NCI-H2029 (cell line): ENCODE measurements around the gene IGSF21.

Experiments
- DNase-seq: peaks from one replicate; lab custom pipeline; 2025; lab: John Stamatoyannopoulos, UW

IGSF21 gene

DNA sequence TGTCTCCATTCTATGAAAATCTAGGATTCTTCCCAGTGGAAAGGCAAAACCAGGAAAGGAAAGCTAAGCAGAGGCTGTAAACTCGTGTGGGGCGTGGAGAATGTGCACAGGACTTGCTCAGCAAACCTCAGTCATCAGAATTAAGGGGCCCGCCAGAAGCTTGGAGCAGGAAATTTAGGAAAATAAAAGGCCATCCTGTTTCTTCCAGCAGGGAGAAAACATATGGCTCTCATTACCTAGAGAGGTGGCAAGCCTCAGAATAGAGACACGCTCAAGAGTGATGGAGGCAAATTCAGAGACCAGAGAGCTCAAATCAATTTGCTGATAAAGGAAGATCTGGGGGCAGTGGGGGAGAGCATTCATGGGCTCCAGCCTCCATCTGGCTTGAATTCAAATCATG is 221.2 kb downstream of the IGSF21 start:
- no peak for DNase-seq

DNA sequence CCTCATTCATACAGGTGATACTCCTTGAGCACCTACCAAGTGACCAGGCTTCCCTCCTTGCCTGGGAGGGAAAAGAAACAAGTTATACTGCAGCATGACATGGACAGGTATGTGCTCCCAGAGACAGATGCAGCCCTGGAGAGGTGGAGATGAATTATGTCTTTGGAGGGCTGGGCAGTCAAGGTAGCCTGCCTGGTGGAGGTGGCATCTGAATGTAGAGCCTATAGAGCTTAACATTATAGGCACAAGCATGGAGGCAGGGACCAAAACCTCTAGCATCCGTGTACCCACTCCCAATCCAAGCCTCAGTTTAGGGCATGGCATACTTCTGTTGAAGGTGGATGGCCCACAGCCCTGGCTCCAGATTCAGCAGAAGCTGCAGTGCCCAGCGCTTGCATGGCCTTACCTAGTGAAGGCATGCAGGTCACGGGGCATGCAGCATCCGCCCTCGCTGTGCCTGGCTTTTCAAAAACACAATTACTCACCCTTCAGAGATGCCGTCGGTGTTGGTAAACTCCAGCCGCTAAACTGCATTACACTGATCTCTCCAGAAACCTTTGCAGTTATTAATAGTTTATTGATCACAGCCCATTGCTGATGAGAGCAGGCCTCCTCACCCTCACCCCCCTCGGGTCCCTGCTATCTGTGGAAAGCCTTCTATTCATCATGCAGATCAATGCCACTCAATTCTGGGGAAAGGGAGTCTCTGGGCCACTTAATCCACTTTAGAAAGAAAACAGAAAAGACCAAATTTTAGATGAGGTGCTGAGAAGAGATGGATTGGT is 222.1 kb downstream of the IGSF21 start:
- DNase-seq = no peak

DNA sequence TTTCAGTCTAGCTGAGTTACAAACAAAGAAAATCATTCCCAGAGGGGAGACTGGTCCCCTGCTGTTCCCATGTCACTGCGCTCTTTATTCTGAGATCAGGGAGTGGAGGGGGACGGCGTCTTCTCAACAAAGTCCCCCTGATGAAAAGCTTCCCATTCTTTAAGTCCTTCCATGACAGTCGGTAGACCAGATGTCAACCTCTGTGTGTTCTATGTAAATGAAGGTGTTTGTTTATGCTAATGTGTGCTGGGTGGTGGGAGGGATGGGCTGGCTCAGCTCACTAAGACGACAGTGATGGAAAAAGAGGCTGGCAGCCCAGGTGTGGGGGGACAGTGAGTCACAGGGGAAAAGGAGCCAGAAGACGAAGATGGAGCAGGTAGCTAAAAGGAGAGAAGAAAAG is 225.0 kb downstream of the IGSF21 start:
- DNase-seq = no peak

GRCh38 chr1:18333220-18333619 is 225.6 kb downstream of the IGSF21 start:
- DNase-seq = no peak

GRCh38 chr1:18336801-18337200 is 229.2 kb downstream of the IGSF21 start:
- no peak for DNase-seq

- no peak for DNase-seq
These were observed 230.2 kb downstream of the IGSF21 start for GRCh38 chr1:18337757-18338156.

DNA sequence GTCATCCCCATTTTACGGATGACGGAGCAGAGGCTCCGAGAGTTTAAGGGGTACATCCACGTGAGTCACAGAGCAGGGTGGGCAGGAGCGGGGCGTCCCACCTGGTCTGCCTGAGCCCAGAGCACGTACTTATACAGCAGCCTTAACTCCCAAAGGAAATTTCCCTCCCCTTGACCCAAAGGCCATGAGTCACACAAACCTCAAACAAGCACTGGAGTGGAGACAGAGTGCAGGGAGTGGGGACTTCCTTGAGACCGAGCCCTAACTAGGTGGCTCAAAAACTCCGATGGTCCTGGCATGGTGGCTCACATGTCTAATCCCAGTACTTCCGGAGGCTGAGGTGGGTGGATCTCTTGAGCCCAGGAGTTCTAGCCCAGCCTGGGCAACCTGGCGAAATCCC is 231.6 kb downstream of the IGSF21 start:
- no peak for DNase-seq

GRCh38 chr1:18340158-18340764 is 232.7 kb downstream of the IGSF21 start:
- no peak for DNase-seq

DNA sequence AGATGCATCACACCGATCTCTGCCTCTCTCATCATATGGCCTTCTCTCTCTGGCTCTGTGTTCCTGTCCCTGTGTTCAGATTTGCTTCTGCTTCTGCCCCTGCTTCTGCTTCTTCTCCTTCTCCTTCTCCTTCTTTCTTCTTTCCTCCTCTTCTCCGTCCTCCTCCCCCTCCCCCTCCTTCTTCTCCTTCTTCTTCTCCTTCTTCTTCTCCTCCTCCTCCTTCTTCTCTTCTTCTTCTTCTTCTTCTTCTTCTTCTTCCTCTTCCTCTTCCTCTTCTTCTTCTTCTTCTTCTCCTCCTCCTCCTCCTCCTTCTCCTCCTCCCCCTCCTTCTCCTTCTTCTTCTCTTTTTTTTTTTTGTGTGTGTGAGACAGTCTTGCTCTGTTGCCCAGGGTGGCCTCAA is 233.2 kb downstream of the IGSF21 start:
- no peak for DNase-seq

DNA sequence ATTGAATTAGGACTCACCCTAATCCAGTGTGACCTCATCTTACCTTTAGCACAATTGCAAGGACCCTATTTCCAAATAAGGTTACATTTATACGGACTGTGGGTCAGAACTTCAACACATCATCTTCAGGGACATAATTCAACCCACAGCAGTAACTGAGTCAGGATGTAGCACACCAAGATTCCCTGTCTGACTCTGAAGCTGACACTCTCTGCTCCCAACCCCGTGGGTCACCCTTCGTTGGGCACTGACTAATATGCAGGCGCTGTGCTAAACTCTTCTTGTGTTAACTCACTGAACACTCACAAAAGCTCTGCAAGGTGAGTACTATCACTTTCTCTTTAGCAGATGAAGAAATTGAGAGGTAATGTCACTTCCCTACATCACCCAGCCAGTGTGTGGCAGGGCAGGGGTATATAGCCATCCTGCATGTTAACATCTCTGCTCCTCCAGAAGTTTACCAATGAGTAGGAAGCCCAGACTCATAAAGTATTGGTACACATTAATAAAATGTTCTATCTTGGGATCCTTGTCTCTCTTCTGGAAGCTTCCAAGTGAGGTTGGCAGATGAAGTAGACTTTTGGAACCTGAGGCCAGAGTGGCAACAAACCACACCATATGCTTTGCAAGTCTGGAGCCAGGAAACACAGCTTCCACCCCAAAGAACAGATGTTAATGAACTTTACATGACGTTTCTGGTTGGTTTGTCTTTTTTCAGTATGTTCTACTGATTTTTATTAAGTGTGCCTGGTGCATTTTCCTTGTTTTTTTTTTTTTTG is 233.9 kb downstream of the IGSF21 start:
- DNase-seq = no peak

- DNase-seq = no peak
These were observed 235.1 kb downstream of the IGSF21 start for GRCh38 chr1:18342744-18343143.

DNA sequence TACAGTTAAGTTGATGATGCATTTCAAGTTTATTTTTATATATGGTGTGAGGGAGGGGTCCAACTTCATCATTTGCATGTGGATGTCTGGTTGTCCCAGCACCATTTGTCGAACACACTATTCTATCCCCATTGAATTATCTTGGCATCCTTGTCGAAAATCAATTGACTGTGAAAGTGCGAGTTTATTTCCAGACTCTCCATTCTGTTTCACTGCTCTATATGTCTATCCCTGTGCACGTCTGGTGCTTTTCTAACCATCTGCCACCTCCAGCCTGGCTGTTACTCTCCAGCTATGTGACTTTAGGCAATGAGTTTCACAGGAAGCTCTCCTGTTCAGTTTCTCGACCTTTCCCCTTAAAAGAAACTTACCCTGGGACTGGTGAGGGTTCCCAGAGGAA is 236.0 kb downstream of the IGSF21 start:
- DNase-seq = no peak

GRCh38 chr1:18344755-18345154 is 237.2 kb downstream of the IGSF21 start:
- no peak for DNase-seq

DNA sequence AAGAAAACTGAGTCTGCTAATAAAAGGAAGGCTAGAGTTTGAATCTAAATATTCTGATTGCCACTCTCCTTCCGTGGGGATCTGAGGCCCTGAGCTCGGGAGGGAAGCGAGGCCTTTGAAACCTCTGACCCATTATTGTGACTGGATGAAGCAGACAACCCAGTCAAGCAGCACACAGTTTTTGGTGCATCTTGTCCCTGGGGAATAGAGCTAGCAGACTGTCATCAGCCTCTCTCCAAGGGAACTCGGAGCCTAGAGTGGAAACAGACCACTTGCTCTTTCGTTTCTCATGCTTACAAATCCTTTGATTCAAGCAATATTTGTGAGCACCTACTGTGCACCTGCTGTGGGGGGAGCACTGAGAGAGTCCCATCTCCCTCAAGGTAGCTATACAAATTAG is 240.0 kb downstream of the IGSF21 start:
- no peak for DNase-seq

DNA sequence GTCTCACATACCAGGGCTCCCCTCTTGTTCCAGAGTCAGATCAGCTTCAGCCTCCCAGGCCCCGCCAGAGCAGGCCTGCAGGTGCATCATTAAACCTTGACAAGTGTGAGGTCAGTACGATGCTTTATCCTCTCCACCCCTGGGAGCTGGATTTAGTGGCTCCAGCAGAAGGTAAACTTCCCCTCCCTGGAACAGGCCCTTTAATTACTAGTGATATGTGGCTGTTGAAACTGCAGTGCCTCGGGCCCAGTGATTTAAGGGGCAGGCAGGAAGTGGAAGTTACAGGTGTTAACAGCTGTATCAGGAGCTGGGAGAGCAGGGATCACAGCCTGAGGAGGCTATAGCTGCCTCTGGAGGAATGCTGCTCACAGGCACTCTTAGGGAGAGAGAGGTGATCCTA is 240.8 kb downstream of the IGSF21 start:
- DNase-seq = no peak

DNA sequence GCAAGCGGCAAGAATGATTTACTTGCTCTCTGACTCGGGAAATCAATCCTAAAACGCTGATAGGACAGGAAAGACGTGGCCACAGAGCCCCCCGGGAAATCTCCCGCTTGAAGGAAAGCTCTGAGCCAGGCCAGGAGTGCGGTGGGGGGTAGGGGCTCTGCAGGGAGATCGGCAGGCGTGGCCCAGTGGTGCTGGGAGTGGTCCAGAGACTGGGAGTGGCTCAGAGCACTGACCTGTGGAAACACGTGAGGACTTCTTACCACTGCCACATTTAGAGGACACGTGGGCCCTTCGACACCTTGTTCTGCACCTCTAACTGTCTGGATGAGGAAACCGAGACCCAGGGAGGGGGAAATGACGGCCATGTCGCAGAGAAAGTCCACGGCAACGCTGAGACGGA is 243.1 kb downstream of the IGSF21 start:
- DNase-seq = no peak

DNA sequence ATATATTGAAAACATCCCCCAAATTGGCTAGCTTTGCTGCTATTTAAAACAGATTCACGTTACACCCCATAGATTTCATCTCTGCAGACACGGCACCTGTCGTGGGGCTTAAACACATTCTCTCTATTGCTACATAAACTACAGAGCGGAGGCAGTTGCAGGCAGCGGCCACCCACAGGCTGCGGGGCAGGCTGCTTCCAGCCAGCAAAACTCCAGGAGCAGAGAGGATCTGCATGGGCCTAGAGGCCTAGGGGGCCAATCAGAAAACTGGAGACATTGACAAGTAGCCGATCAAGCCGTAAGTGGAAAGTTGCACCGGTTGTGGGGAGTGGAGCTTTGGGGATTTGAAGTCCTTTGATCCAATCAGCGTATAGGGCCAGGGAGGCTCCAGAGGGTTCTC is 244.1 kb downstream of the IGSF21 start:
- no peak for DNase-seq

GRCh38 chr1:18352636-18353265 is 245.2 kb downstream of the IGSF21 start:
- DNase-seq = no peak

DNA sequence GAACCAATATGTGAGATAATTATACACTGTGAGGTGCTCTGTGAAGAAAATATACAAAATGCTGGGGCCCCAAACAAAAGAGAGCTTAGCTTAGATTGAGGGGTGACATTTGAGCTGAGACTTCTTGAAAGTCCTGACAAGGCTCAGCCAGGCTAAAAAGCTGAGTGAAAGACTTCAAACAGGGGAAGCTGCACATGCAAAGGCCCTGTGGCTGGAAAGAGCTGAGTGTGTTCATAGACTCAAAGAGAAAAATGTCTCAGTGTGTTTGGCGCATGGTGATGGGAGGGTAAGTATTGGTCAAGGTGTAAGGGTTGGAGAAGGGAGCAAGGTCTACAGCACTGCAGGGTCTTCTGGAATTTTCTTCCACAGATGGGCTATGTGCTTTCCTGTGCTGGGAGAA is 245.9 kb downstream of the IGSF21 start:
- no peak for DNase-seq

DNA sequence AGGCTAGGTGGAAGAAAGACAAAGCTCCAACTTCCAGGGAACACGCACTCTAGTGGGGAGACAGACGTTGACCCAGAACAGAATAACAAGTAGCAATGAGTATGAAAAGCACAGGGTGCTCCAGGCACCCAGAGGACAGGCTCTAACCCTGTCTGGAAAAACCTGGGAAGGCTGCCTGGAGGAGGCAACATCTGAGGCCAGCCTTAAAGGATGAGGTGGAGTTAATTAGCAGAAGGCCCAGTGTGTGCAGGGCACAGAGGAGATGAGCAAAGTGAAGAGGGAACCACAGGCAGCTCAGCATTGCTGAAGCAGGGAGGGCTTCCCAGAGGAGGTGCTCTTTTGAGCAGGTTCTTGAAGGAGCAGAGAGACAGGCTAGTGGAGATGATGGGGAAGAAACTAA is 246.4 kb downstream of the IGSF21 start:
- no peak for DNase-seq

- DNase-seq = no peak
These were observed 247.0 kb downstream of the IGSF21 start for GRCh38 chr1:18354612-18355011.

DNA sequence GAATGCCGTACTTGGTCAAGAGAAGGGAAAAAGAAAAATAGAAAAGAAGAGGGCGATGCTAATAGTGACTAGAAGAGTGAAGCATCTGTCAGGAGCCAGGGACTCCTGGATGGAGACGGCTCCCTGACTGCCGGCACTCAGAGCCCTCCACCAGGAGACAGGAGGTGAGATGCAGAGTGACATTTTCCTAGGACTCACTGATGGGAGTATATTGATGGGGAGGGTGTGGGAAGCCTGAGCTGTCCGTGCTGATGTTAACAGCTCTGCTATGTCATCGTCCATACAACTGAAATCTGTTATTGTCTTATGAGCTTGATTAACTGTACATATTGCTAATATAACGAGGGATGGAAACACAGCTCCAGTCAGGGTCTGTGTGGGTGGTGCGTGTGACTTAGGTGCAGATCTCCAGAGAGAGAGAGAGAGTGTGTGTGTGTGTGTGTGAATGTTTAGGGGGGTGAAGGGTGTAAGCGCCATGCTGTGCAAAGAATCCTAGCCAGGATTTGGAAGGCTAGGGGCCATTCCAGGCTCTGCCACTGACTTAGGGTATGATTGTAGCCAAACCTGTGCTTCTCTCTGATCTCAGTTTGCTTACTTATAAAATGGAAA is 250.1 kb downstream of the IGSF21 start:
- DNase-seq = no peak
